ENCODE measurements around the gene AMFR.
A peak's percentile ranks its signal among the peaks of the same experiment; 100 is the strongest.

Gene AMFR

GRCh38 chr16:56387396-56387795 is 37.9 kb downstream of the AMFR start:
- Histone ChIP-seq H3K27ac (ENCODE audit: low read length, poor library complexity, severe bottlenecking) (no peak overlapping the region), H3K14ac (ENCODE audit: low read length in 2 of 2) (no peak overlapping the region), H3K9ac (ENCODE audit: low read length) (no peak overlapping the region), H3K79me1 (replicated peaks; ENCODE audit: low read length, poor library complexity, severe bottlenecking) (peaks cover 10% of the 10 kb centered on the region), H3K36me3 (ENCODE audit: control insufficient read depth in 1 of 2, insufficient read depth in 2 of 2, low read depth in 1 of 2, low read length in 2 of 2) (peaks cover 25 to 78% of the 10 kb centered on the region in 2 experiments), H3K27me3 (ENCODE audit: control insufficient read depth in 1 of 2, insufficient read depth in 1 of 2, low read length in 2 of 2) (no peaks in the 10 kb centered on the region), H3K4me2 (ENCODE audit: low read length, poor library complexity, severe bottlenecking) (no peak overlapping the region), H2BK15ac (ENCODE audit: low read depth, poor library complexity, severe bottlenecking) (no peak overlapping the region), H2BK12ac (ENCODE audit: low read length in 2 of 2) (no peak overlapping the region), H3K23ac (ENCODE audit: low read length in 2 of 2) (no peak overlapping the region), H2AK5ac (ENCODE audit: low read length, severe bottlenecking) (no peak overlapping the region), H4K8ac (ENCODE audit: low read length) (no peak overlapping the region), H3K4me3 (ENCODE audit: insufficient read depth in 1 of 2, low read depth in 1 of 2, low read length in 2 of 2) (no peak overlapping the region), H2BK120ac (ENCODE audit: low read depth, low read length) (no peak overlapping the region), H2AFZ (ENCODE audit: low read depth, low read length) (no peak overlapping the region), H3K18ac (ENCODE audit: low read depth in 1 of 2, low read length in 2 of 2) (no peak overlapping the region), H4K91ac (ENCODE audit: low read length) (no peak overlapping the region), H3K4me1 (ENCODE audit: control insufficient read depth, insufficient read depth, low read depth, low read length) (peaks cover 8% of the 10 kb centered on the region), H2BK5ac (ENCODE audit: low read depth, low read length, poor library complexity, severe bottlenecking) (no peak overlapping the region), H3K4ac (ENCODE audit: low read depth in 1 of 2, low read length in 2 of 2) (no peak overlapping the region), H3K9me3 (ENCODE audit: control insufficient read depth, low read length) (no peaks in the 10 kb centered on the region)
- DNase-seq = no peak
- 100% methylated on average over 1 of the region's 3 CpGs for WGBS

- Histone ChIP-seq H3K27me3 (ENCODE audit: control insufficient read depth in 1 of 2, insufficient read depth in 1 of 2, low read length in 2 of 2) (no peaks in the 10 kb centered on the region), H2BK120ac (ENCODE audit: low read depth, low read length) (no peak overlapping the region), H3K23ac (ENCODE audit: low read length in 2 of 2) (no peak overlapping the region), H2AK5ac (ENCODE audit: low read length, severe bottlenecking) (no peak overlapping the region), H3K79me1 (replicated peaks; ENCODE audit: low read length, poor library complexity, severe bottlenecking) (peaks cover 20% of the 10 kb centered on the region), H3K9ac (ENCODE audit: low read length) (no peak overlapping the region), H2BK15ac (ENCODE audit: low read depth, poor library complexity, severe bottlenecking) (no peak overlapping the region), H3K9me3 (ENCODE audit: control insufficient read depth, low read length) (peaks cover 25% of the 10 kb centered on the region), H3K36me3 (ENCODE audit: control insufficient read depth in 1 of 2, insufficient read depth in 2 of 2, low read depth in 1 of 2, low read length in 2 of 2) (peaks cover 28 to 92% of the 10 kb centered on the region in 2 experiments), H2AFZ (ENCODE audit: low read depth, low read length) (no peak overlapping the region), H4K91ac (ENCODE audit: low read length) (no peak overlapping the region), H3K18ac (ENCODE audit: low read depth in 1 of 2, low read length in 2 of 2) (no peak overlapping the region), H3K4me1 (ENCODE audit: control insufficient read depth, insufficient read depth, low read depth, low read length) (peaks cover 4% of the 10 kb centered on the region), H2BK12ac (ENCODE audit: low read length in 2 of 2) (no peak overlapping the region), H3K27ac (ENCODE audit: low read length, poor library complexity, severe bottlenecking) (no peak overlapping the region), H4K8ac (ENCODE audit: low read length) (no peak overlapping the region), H3K4me3 (ENCODE audit: insufficient read depth in 1 of 2, low read depth in 1 of 2, low read length in 2 of 2) (no peak overlapping the region), H3K4ac (ENCODE audit: low read depth in 1 of 2, low read length in 2 of 2) (no peak overlapping the region), H3K4me2 (ENCODE audit: low read length, poor library complexity, severe bottlenecking) (no peak overlapping the region), H3K14ac (ENCODE audit: low read length in 2 of 2) (no peak overlapping the region), H2BK5ac (ENCODE audit: low read depth, low read length, poor library complexity, severe bottlenecking) (no peak overlapping the region)
- WGBS = 88% methylated on average over 4 of the region's 4 CpGs
- DNase-seq = no peak
Observed at GRCh38 chr16:56384074-56384721, 41.1 kb downstream of the AMFR start.

- peak; percentile 68 for DNase-seq
- Histone ChIP-seq H2BK12ac (ENCODE audit: low read length in 2 of 2) (no peak overlapping the region), H3K4me3 (ENCODE audit: insufficient read depth in 1 of 2, low read depth in 1 of 2, low read length in 2 of 2) (no peak overlapping the region)
Observed at GRCh38 chr16:56382901-56383355, 42.4 kb downstream of the AMFR start.

GRCh38 chr16:56382459-56382858 is 42.9 kb downstream of the AMFR start:
- Histone ChIP-seq H3K36me3 (ENCODE audit: control insufficient read depth in 1 of 2, insufficient read depth in 2 of 2, low read depth in 1 of 2, low read length in 2 of 2) (peaks cover 31 to 94% of the 10 kb centered on the region in 2 experiments), H3K9ac (ENCODE audit: low read length) (no peak overlapping the region), H3K23ac (ENCODE audit: low read length in 2 of 2) (no peak overlapping the region), H3K27ac (ENCODE audit: low read length, poor library complexity, severe bottlenecking) (peak overlapping the region; percentile 9), H2BK15ac (ENCODE audit: low read depth, poor library complexity, severe bottlenecking) (no peak overlapping the region), H4K91ac (ENCODE audit: low read length) (no peak overlapping the region), H2AK5ac (ENCODE audit: low read length, severe bottlenecking) (no peak overlapping the region), H2BK12ac (ENCODE audit: low read length in 2 of 2) (no peak overlapping the region), H3K27me3 (ENCODE audit: control insufficient read depth in 1 of 2, insufficient read depth in 1 of 2, low read length in 2 of 2) (no peaks in the 10 kb centered on the region), H3K9me3 (ENCODE audit: control insufficient read depth, low read length) (peaks cover 25% of the 10 kb centered on the region), H3K18ac (ENCODE audit: low read depth in 1 of 2, low read length in 2 of 2) (no peak overlapping the region), H3K4ac (ENCODE audit: low read depth in 1 of 2, low read length in 2 of 2) (no peak overlapping the region), H3K4me3 (ENCODE audit: insufficient read depth in 1 of 2, low read depth in 1 of 2, low read length in 2 of 2) (no peak overlapping the region), H2AFZ (ENCODE audit: low read depth, low read length) (no peak overlapping the region), H4K8ac (ENCODE audit: low read length) (no peak overlapping the region), H3K4me2 (ENCODE audit: low read length, poor library complexity, severe bottlenecking) (no peak overlapping the region), H2BK5ac (ENCODE audit: low read depth, low read length, poor library complexity, severe bottlenecking) (no peak overlapping the region), H2BK120ac (ENCODE audit: low read depth, low read length) (no peak overlapping the region), H3K79me1 (replicated peaks; ENCODE audit: low read length, poor library complexity, severe bottlenecking) (peaks cover 20% of the 10 kb centered on the region), H3K4me1 (ENCODE audit: control insufficient read depth, insufficient read depth, low read depth, low read length) (peaks cover 4% of the 10 kb centered on the region), H3K14ac (ENCODE audit: low read length in 2 of 2) (no peak overlapping the region)
- no peak for DNase-seq
- WGBS = no CpG with 5 or more reads among the region's 4 CpGs

More at GRCh38 chr16:56382901-56383355, 42.4 kb downstream of the AMFR start:
- Histone ChIP-seq H3K79me1 (replicated peaks; ENCODE audit: low read length, poor library complexity, severe bottlenecking) (peaks cover 20% of the 10 kb centered on the region), H3K18ac (ENCODE audit: low read depth in 1 of 2, low read length in 2 of 2) (no peak overlapping the region), H2AK5ac (ENCODE audit: low read length, severe bottlenecking) (no peak overlapping the region), H3K27ac (ENCODE audit: low read length, poor library complexity, severe bottlenecking) (peak overlapping the region; percentile 9), H2BK15ac (ENCODE audit: low read depth, poor library complexity, severe bottlenecking) (no peak overlapping the region), H4K91ac (ENCODE audit: low read length) (no peak overlapping the region), H3K14ac (ENCODE audit: low read length in 2 of 2) (no peak overlapping the region), H2AFZ (ENCODE audit: low read depth, low read length) (no peak overlapping the region), H2BK120ac (ENCODE audit: low read depth, low read length) (no peak overlapping the region), H4K8ac (ENCODE audit: low read length) (no peak overlapping the region), H3K9ac (ENCODE audit: low read length) (no peak overlapping the region), H3K23ac (ENCODE audit: low read length in 2 of 2) (no peak overlapping the region), H2BK5ac (ENCODE audit: low read depth, low read length, poor library complexity, severe bottlenecking) (no peak overlapping the region), H3K4me2 (ENCODE audit: low read length, poor library complexity, severe bottlenecking) (no peak overlapping the region), H3K4ac (ENCODE audit: low read depth in 1 of 2, low read length in 2 of 2) (no peak overlapping the region), H3K4me1 (ENCODE audit: control insufficient read depth, insufficient read depth, low read depth, low read length) (peaks cover 4% of the 10 kb centered on the region), H3K9me3 (ENCODE audit: control insufficient read depth, low read length) (peaks cover 25% of the 10 kb centered on the region), H3K36me3 (ENCODE audit: control insufficient read depth in 1 of 2, insufficient read depth in 2 of 2, low read depth in 1 of 2, low read length in 2 of 2) (peaks cover 31 to 94% of the 10 kb centered on the region in 2 experiments), H3K27me3 (ENCODE audit: control insufficient read depth in 1 of 2, insufficient read depth in 1 of 2, low read length in 2 of 2) (no peaks in the 10 kb centered on the region)
- WGBS = 47% methylated on average over 5 of the region's 5 CpGs

Data from mesenchymal stem cell (in vitro differentiated cells and primary cell).